Measurements from ENCODE around the gene UGT2A2.

DNA sequence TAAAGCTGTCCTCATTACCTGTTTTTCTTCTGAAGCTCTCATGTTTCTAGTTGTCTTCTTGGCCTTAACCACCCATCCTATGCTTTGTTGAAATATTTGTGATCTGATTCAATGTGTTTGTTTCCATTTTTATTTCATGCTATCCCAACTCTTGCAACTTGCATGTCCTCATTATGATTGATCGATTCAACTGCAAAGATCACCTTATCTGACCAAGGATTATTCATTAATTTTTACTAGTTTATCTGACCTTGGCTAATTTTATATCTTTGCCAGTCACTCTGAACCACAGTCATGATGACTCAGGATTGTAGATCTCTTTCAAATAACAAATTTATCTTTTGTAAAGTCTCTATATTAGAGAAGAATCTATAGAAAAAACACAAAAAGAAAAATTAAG, 70.7 kb downstream of the UGT2A2 start:
- TF ChIP-seq RAD21 (IDR thresholded peaks at IDR 0.05; ENCODE audit: low read depth): no peak
- TF ChIP-seq, protein P1, sequence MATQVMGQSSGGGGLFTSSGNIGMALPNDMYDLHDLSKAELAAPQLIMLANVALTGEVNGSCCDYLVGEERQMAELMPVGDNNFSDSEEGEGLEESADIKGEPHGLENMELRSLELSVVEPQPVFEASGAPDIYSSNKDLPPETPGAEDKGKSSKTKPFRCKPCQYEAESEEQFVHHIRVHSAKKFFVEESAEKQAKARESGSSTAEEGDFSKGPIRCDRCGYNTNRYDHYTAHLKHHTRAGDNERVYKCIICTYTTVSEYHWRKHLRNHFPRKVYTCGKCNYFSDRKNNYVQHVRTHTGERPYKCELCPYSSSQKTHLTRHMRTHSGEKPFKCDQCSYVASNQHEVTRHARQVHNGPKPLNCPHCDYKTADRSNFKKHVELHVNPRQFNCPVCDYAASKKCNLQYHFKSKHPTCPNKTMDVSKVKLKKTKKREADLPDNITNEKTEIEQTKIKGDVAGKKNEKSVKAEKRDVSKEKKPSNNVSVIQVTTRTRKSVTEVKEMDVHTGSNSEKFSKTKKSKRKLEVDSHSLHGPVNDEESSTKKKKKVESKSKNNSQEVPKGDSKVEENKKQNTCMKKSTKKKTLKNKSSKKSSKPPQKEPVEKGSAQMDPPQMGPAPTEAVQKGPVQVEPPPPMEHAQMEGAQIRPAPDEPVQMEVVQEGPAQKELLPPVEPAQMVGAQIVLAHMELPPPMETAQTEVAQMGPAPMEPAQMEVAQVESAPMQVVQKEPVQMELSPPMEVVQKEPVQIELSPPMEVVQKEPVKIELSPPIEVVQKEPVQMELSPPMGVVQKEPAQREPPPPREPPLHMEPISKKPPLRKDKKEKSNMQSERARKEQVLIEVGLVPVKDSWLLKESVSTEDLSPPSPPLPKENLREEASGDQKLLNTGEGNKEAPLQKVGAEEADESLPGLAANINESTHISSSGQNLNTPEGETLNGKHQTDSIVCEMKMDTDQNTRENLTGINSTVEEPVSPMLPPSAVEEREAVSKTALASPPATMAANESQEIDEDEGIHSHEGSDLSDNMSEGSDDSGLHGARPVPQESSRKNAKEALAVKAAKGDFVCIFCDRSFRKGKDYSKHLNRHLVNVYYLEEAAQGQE (IDR thresholded peaks at IDR 0.05; ENCODE audit: low read depth): no peak
- TF ChIP-seq TEAD4 (IDR thresholded peaks at IDR 0.05): no peak
- TF ChIP-seq CREB1 (IDR thresholded peaks at IDR 0.05; ENCODE audit: low read depth): no peak
- no peak for TF ChIP-seq MAX (IDR thresholded peaks at IDR 0.05)
- no peak for TF ChIP-seq CEBPB (IDR thresholded peaks at IDR 0.05)
- TF ChIP-seq EP300 (IDR thresholded peaks at IDR 0.05; ENCODE audit: borderline replicate concordance): no peak
- no peak for TF ChIP-seq FOXM1 (IDR thresholded peaks at IDR 0.05; ENCODE audit: borderline replicate concordance, low read depth)
- no peak for TF ChIP-seq EGR1 (IDR thresholded peaks at IDR 0.05)
- no peak for TF ChIP-seq YY1 (IDR thresholded peaks at IDR 0.05; ENCODE audit: low read depth)
